ENCODE measurements around the gene SLC1A3.

Gene SLC1A3

DNA sequence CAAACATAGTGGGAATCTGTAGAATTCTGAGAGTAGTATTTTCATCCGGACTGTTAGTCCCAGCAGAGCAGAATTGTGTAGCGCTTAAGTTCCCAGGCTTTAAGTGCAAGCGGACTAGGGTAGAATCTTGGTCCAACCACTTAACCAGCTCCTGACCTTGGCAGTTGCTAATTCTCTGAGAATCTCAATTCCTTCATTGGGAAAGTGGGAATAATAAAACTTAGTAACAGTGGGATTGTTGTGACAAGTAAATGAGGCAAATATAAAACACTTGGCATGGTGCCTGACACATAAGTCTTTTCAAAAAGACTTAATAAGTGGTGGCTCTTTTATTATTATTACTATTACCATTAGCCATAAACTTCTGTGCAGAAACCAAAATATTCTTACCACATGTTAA lies 8.4 kb upstream of the SLC1A3 start:
- no peak overlapping the region for H3K27ac ChIP-seq
- DNase-seq (ENCODE audit: low read depth, low spot score): no peak

DNA sequence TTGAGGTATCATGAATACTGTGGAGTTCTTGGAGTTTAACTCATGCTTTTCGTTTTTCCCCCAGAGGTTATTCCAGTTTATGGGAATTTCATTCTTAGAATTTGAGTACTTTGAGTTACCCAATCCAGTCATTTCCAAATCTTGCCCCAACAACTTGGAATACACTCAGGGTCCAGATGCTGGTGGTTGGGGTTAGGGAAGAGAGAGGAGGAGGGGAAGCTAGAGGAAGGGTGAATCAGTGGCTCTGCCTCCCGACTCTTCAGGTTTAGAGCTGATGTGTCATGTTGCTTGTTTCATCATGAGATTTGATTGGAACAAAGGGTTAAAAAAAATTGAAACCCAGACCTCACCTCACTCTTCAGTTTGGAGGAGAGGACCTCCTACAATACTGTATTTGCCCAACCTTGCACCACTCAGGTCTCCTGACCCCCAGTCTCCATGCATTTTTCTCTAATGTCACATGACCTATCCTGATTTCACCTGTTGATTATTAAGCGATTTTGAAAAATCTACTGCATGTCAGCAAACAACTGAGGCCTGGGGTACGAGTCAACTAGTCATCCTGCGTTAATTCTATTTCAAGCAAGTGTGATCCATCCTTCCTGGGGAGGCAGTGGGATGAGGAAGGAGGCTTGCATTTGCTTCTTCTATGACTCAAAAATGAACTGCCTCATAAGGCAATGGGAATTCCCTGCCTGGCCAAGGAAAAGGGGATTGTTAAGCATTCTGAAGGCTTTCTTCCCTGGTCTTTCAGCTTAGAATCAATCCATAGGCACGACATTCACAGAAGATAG lies 6.2 kb upstream of the SLC1A3 start:
- peak overlapping the region; percentile 55 for H3K27ac ChIP-seq
- peak; percentile 20 for DNase-seq (ENCODE audit: low read depth, low spot score)

DNA sequence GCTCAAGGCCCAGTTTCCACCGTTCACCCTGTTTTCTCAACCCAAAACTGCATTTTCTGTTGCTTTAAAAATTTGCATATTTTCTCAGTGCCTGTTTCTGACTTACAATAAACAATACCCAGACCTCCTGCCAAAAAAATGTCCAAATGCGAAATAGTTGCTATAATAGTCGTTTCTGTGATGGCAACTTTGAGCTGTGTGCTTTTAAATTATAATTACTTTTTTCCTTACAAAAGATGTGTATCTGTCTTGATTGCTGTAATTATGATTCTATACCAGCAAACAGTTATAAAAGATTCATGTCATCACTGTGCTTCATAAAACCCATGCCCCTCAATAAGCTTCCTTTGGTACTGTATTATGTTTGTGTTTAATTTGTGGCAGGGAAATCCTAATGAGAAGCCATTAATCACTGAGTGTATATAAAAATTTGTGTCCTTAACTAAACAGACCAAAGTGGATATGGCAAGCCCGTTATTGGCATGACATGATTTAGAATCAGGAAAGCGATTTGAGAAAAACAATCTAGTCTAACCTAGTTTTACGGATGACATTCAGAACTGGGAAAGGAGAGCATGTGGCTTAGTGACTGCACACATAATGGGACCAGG lies 5.4 kb upstream of the SLC1A3 start:
- H3K27ac ChIP-seq: peak overlapping the region; percentile 55
- DNase-seq (ENCODE audit: low read depth, low spot score): no peak

DNA sequence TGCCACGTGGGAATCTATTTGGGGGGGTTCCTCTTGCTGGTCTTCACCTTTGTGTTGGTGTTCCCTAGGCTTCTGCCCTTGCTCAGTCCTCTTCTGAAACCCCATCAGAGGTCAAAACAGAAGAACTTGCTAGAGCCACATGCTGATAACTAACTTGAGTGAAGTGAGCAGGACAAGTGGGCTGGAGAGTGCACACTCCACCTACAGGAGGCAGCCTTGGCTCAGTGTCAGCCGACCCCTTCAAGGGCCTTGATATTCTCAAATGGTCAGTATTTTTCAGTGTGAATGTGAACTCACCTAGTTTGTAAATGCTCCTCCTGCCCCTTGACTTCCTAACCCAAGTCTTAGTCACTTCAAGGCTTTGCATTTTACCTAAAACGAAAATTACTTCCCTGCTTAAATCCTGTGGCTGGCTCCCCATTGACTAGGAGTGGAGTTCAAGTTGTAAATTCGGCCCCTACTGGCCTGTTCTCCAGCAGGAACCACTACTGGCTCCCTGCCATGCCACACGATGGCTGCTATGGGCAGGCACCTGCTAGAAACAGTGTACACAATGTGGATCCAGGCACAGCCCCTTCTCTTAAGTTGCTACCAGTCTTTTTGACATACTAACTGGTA lies 3.6 kb upstream of the SLC1A3 start:
- H3K27ac ChIP-seq: no peak overlapping the region
- DNase-seq (ENCODE audit: low read depth, low spot score): no peak

DNA sequence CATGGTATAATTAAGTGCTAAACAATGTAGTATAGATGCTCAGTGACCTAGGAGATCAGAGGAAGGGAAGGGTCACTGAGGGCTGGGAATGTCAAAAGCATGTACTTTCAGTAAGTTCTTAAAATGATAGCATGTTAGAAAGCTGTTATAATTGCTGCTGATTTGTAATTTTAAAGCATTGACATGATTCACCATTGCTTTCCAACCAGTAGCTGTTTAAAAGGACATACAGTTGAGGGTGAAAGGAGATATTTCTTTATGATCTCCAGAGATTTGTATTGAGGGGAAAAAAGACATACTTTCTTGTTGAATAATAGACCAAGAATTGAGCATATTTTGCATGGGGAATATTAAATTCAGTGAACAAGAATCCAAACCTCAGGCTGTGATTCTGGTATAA lies 1.2 kb upstream of the SLC1A3 start:
- H3K27ac ChIP-seq: no peak overlapping the region

DNA sequence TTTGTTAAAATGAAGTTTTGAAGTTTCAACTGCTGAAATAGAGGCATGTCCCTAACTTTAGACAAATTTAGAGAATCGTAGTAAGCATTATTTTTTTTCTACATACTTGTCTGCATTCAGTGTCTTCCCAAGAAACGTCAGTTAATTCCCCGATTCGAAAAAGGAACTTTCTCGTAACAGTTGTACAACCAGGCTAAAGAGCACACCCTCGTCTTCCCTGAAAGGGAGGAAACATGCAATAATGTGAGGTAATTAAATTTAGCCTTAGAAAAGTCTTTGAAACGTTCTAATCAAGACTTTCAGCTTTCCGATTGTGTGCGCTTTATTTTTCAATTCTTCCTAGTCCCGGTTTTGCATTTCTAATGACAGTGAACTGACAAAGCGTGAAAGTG lies 374 bp upstream of the SLC1A3 start:
- DNase-seq (ENCODE audit: low read depth, low spot score): no peak
- H3K27ac ChIP-seq: no peak overlapping the region

More for the DNA sequence above, 1.2 kb upstream of the SLC1A3 start:
- DNase-seq (ENCODE audit: low read depth, low spot score): no peak

DNA sequence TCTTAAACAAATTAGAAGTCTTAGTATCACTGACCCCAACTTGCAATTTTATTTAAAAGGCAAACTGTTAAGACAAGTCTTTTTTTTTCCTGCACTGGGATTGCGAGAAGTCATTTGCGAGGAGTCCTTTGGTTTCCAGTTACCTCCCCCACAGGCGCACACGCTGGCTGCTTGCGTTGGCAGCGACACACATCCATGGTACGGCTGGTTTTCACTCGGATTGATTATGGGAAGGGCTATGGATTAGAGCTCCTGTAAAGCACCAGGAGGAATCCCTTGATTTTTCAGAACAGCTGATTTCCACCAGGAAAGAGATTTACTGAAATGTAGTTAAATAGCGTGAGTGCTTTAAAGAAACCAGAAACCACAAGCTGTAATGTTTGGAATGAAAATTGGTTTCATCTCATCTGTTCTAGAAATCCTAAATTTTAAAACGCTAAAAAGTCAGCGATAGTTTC lies 737 bp downstream of the SLC1A3 start:
- no peak for DNase-seq (ENCODE audit: low read depth, low spot score)

DNA sequence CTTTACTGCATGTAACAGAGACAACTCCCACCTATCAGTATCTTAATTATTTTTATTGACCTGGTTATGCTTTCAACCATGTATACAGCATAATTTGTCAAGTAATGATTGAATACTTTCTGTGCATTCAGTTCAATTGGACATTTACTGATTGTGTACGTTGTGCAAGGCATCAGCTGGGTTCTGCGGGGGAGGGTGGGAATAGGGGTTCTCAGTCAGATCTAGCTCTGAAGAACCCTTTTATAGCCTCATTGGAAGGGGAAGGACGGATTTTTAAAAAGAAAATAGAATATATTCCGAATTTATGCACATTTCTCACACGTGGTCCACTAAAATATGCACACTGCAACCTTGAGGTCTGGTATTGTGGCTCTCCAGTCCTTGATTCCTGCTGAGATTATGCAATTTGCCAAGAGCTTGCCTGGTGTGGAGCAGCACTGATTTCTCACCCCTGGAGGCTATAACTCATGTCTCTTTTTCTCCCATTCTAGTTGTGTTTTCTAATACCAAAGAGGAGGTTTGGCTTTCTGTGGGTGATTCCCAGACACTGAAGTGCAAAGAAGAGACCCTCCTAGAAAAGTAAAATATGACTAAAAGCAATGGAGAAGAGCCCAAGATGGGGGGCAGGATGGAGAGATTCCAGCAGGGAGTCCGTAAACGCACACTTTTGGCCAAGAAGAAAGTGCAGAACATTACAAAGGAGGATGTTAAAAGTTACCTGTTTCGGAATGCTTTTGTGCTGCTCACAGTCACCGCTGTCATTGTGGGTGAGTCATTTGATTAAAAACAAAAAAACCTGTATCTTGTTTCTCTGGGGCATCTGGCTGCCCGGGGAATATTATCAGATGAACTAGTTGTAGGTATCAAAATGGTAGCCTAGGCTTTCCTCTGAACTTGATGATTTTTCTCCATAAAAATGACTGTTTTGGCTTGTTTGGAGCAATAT lies 1.7 kb downstream of the SLC1A3 start:
- no peak overlapping the region for H3K27ac ChIP-seq
- no peak for DNase-seq (ENCODE audit: low read depth, low spot score)

More for the DNA sequence above, 737 bp downstream of the SLC1A3 start:
- H3K27ac ChIP-seq: peak overlapping the region; percentile 31

DNA sequence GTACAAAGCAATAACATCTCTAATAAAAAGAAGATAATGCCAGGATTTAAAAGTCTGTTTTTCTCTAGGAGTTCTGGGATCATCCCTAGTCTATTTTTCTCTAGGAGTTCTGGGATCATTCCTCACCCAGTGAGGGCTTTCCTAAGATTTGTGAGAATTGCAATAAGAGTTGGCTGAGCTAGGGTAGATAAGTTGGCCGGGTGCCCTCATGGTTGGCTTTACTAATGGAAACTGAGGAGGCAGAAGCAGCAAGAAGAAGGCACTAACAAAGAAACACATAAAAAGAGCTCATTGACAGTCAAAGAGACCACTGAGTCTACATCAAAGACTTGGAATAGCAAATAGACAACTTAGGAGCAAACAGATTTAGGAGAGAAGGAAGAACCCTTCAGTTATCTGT lies 4.2 kb downstream of the SLC1A3 start:
- no peak overlapping the region for H3K27ac ChIP-seq
- no peak for DNase-seq (ENCODE audit: low read depth, low spot score)

DNA sequence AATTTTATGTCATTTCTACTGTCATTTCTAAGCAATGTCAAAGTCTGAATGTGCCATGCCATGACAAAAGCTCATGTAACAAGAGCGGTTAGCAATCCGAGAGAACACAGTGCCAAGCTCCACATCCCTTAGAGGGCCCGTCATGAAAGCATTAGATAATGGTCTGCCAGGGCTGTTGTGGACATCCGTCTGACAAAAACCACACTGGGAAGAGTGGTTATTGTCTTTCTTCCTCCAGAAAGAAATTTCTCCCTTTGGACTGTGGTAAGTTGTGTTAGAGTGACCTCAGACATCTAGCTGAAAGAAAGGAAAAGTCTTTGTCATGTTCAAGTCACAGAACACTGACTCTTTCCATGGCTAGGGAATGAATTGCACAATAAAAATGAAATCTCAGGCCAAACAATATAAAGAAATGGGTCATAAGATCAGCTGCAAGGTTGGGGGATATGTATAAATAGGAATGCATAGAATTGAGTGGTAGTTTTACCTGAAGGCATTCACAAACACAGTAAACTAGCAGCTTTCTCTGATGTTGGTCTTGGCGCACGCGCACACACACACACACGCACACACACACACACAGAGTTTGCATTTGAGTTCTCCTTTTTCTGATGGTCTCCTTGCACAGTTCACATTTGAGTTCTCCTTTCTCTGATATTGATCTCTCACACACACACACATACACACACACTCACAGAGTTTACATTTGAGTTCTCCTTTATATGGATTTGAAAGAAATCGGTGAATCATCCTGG lies 5.3 kb downstream of the SLC1A3 start:
- H3K27ac ChIP-seq: no peak overlapping the region
- DNase-seq (ENCODE audit: low read depth, low spot score): no peak

DNA sequence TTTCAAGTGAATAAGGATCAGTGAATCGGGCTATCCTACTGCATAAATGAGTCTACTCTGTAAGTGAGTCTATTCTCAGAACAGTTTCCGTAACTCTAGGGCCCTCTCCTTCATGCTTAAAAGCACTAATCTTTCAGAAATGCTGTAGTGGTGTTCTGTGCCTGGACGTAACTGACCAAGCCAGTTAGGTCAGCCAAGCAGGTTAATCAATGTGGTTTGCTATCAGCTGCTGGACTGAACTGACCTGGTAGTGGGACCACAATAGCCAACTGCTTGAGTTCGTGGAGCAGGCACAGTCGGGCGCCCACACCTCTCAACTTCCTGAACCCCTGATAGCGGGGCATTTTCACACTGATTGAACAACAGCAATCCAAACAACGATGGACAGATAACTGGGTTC lies 6.8 kb downstream of the SLC1A3 start:
- no peak for DNase-seq (ENCODE audit: low read depth, low spot score)
- no peak overlapping the region for H3K27ac ChIP-seq

DNA sequence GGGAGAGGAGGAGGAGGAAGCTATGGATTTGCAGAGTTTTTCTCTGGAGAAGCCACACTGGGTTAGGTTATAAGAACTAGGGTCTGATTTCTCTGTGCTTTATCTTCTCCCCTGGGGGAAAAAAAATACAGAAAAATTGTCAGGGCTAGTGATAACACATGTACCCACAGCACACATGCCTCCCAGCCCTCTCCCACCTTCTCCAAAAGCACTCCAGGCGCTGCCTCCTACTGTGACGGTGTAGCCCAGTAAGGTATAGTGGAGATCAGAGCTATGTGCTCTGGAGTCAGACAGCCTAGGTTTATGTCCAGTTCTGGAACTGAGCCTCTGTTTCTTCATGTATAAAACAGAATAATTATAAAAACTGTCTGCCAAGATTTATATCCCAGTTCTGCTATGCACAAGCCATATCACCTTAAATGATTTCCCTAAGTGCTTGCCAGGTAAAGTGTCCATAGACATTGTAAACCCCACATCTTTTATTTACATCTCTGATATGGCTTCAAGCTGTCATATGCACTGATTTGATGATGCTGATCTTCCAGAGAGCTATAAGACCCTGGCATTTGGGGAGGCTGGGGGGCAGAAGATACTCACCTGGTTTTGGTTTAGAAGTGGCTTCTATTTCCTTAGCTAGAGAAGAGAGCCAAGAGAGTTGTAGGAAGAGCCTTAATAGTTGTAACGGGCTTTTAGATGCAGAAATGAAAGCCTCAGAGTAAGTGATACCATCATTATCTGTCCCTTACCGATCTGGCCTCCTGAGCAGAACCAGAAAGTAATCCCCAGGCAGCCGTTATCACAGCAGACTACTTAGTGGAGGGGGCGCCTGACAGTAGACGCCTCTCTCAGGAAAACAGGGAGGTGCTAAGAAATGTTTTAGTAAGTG lies 7.6 kb downstream of the SLC1A3 start:
- no peak overlapping the region for H3K27ac ChIP-seq
- DNase-seq (ENCODE audit: low read depth, low spot score): no peak

DNA sequence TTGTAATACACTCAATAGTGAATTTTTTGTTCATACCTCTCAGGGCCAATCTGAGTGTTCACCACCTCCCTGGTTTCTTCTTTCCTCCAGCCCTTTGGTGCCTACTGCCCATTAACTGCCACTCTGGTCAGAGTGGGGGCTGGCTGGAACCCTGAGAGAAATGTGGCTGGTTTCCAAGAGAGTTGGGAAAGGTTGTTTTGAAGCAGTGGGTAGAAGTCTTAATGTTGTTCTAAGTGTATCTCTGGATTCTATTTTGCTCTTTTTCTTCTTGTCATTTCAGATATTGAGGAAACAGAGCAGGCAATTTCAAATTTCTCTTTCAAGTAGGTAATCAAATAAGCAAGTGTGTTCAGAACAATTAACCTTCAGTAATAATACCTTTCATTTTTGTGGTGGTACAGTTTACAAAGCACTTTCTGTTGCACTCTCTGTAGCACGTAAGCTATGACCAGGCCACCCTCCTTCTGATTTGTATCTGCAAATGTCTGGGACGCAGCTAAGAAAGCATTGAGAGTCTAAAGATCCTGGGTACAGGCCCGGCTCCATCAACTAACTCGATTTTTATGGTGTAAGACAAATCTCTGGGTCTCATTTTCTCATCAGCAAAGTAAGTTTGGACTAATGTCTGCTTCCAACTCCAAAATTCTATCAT lies 8.4 kb downstream of the SLC1A3 start:
- DNase-seq (ENCODE audit: low read depth, low spot score): no peak
- H3K27ac ChIP-seq: no peak overlapping the region

DNA sequence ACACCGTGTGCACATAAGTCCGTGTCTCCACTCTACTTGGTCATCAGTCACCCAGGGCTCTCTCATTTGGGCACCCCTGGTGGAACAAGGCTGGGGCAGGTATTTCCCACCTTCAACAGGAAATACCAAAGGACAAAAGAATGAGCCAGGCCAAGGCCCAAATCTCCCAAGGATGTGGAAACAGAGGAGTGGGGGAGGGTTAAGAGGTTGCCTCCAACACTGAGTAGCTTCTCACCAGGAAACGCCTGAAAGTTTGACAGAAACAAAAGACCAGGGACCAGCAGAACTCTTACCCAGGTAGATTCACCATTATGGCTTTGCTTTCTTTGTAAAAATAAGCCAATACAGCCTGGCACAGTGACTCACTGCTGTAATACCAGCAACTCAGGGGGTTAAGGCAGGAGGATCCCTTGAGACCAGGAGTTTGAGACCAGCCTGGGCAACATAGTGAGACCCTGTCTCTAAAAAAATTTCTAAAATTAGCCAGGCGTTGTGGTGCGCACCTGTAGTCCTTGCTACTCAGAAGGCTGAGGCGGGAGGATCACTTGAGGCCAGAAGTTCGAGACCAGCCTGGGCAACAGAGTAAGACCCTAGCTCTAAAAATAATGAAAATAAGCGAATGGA lies 12.7 kb downstream of the SLC1A3 start:
- H3K27ac ChIP-seq: peak overlapping the region; percentile 30
- DNase-seq (ENCODE audit: low read depth, low spot score): no peak

DNA sequence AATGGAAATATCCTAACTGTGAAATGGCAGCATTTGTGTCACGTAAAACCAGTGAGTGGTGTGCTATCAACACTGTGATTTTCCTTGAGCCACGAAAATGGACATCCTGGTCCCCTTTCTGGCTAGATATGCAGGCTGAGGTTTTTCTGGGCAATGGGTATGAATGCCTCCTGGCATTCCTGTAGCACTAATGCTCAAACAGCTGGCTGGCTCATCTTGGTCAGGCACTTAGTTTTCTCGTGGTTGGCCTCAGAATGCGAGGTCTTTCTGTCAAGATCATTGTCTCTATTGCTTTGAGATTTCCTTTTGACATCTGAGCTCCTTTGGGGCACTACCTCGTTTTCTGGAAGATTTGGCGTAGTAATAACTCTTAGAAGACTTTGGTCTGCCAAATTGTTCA lies 15.6 kb downstream of the SLC1A3 start:
- DNase-seq (ENCODE audit: low read depth, low spot score): no peak
- H3K27ac ChIP-seq: no peak overlapping the region

DNA sequence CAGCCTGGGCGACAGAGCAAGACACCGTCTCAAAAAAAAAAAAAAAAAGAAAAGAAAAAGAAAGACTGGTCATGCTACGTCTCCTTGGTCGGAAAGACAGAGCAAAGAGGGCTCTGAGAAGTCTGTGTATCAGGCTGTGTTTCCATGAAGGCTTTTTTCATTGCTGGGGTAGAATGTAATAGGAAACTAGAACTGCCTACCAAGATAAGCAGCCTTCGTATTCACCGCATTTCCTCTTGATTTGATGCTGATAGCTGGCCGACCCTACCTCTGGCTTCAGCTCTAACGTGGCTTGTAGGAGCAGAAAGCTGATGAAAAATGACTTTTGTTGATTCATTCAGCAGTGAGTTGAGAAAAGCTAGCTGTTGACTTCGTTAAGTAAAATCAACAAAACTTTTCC lies 17.4 kb downstream of the SLC1A3 start:
- DNase-seq (ENCODE audit: low read depth, low spot score): no peak
- H3K27ac ChIP-seq: no peak overlapping the region

DNA sequence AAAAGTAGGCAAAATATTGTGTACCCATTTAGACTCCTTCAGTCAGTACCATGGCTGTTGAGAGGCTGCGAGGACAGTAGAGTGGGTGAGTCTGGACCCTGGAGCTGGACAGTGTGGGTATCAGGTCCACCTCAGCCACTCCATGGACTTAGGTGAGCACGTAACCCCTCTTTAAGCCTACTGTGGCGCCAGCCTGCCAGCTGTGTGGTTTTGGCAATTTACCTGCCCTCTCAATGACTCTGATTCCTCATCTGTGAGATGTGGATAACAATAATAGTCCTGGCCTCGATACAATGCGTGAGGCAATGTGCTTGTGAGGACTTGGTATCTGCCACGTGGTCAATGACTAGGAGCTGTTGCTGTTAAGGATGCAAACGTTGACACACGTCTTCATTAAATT lies 17.9 kb downstream of the SLC1A3 start:
- DNase-seq (ENCODE audit: low read depth, low spot score): no peak

DNA sequence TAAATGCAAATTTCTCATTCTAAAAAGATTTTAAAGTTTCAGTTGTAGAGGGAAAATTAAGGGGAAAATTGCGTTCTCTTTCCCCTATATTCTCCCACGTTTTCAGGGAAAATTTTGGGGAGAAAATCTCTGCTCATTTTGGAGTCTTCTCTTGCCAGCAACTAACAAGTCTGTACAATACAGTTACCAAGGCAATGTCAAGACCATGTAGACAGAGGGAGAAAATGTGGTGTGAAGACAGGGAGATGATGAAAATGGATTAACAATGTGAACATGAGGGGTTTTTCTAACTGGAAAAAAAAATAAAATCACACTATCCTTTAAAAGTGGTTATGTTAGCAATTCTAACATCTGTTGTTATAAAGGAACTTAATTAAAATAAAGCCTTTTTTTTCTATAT lies 22.3 kb downstream of the SLC1A3 start:
- no peak for DNase-seq (ENCODE audit: low read depth, low spot score)
- H3K27ac ChIP-seq: no peak overlapping the region

More for the DNA sequence above, 17.9 kb downstream of the SLC1A3 start:
- no peak overlapping the region for H3K27ac ChIP-seq

All from epithelial cell of prostate (primary cell).